Measurements from ENCODE around the gene TTLL3. TPM values are rescaled to one million over a fixed set of nuclear protein-coding genes. Genes with fewer than 3 reads are reported as not detected.

TTLL3 gene
- total and polyA plus RNA-seq, 2 of the 8 experiments (the other 6 are each of a cell fraction or from before 2014, with no cell fraction given) = 5.9 to 8.9 TPM

DNA sequence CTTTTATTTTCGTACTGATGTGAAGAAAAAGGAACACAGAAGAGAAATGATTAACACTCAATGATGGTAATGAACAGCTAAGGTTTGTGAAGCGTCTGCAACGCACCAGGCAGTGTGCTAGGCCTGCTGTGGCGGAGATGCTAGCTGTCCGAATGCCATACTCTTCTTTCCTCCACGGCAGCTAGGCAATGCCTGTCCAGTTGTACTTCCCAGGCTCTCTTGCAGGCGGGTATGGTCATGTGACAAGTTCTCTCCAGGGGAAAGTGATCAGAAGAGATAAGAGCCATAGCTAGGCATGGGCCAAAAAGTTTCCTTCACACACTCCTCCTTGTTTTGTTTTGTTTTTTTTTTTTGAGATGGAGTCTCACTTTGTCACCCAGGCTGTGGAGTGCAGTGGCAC is 24.5 kb upstream of the TTLL3 start:
- Histone ChIP-seq H2BK5ac (ENCODE audit: low read depth, low read length) (no peak overlapping the region), H3K4me3 (ENCODE audit: extremely low read depth in 1 of 4, insufficient read depth in 2 of 4, low read depth in 3 of 4, low read length in 4 of 4) (no peak overlapping the region), H3K27ac (ENCODE audit: low read depth, low read length) (no peak overlapping the region), H2BK120ac (replicated peaks; ENCODE audit: low read depth, low read length) (no peak overlapping the region), H3K9me3 (ENCODE audit: insufficient read depth in 2 of 2, low read depth in 1 of 2, low read length in 1 of 2) (no peaks in the 10 kb centered on the region), H3K18ac (ENCODE audit: extremely low read depth, low read length) (no peak overlapping the region), H3K4ac (replicated peaks; ENCODE audit: insufficient read length, low read depth, low read length) (no peak overlapping the region), H3K4me2 (ENCODE audit: insufficient read depth in 1 of 2, low read depth in 2 of 2, low read length in 2 of 2) (no peak overlapping the region), H4K5ac (ENCODE audit: insufficient read length, low read depth, low read length) (no peak overlapping the region), H4K8ac (ENCODE audit: extremely low read depth, insufficient read depth, low read length) (no peak overlapping the region), H3K56ac (replicated peaks; ENCODE audit: insufficient read length, low read depth, low read length) (no peak overlapping the region), H3K23me2 (ENCODE audit: low read depth, low read length) (no peaks in the 10 kb centered on the region), H2BK12ac (ENCODE audit: low read depth, low read length) (no peak overlapping the region), H2BK20ac (ENCODE audit: low read length) (no peak overlapping the region), H3K9ac (replicated peaks in 1 of 4; ENCODE audit: extremely low read depth in 1 of 4, low read depth in 3 of 4, low read length in 3 of 4) (no peak overlapping the region), H3K4me1 (replicated peaks in 1 of 4; ENCODE audit: control insufficient read depth in 3 of 4, insufficient read depth in 4 of 4, low read length in 3 of 4) (no peaks in the 10 kb centered on the region), H3K79me1 (ENCODE audit: low read depth, low read length) (no peaks in the 10 kb centered on the region), H2AK5ac (ENCODE audit: low read depth, low read length) (no peak overlapping the region), H3K14ac (ENCODE audit: insufficient read length) (no peak overlapping the region), H3K36me3 (ENCODE audit: control insufficient read depth in 2 of 4, insufficient read depth in 4 of 4, low read length in 3 of 4) (peaks cover 6 to 63% (median 35%) of the 10 kb centered on the region in 4 experiments), H2AFZ (ENCODE audit: low read length) (no peak overlapping the region), H3K27me3 (replicated peaks in 1 of 4; ENCODE audit: control insufficient read depth in 3 of 4, extremely low read depth in 1 of 4, insufficient read depth in 3 of 4, low read length in 3 of 4) (no peaks in the 10 kb centered on the region), H3K79me2 (ENCODE audit: control insufficient read depth in 1 of 2, insufficient read depth in 2 of 2, low read length in 2 of 2) (no peaks in the 10 kb centered on the region; a peak in 1 of 4 replicates), H4K91ac (replicated peaks; ENCODE audit: insufficient read length, low read length) (no peak overlapping the region), H2BK15ac (ENCODE audit: low read length) (no peak overlapping the region), H3K23ac (ENCODE audit: insufficient read length) (no peak overlapping the region), H4K20me1 (replicated peaks in 1 of 2; ENCODE audit: control insufficient read depth in 1 of 2, insufficient read depth in 2 of 2, low read length in 2 of 2) (peaks cover 0 to 1% of the 10 kb centered on the region in 2 experiments)
- TF ChIP-seq HDAC6 (IDR thresholded peaks at IDR 0.05; ENCODE audit: low read depth, low read length) = no peak
- FAIRE-seq (no peak), DNase-seq (ENCODE audit: low read depth in 1 of 2, low spot score in 2 of 2) (no peak)
- CTCF ChIA-PET (ENCODE audit: partially characterized antibody) = interaction anchor here (0.8 to 1.8 kb wide), 6 partner anchors 9 to 161 kb away, joined by 3 to 9 read pairs (median 3); no protein-coding TSS in a partner anchor
- POLR2A ChIA-PET (ENCODE audit: partially characterized antibody) = interaction anchor here (0.7 to 2.3 kb wide), 3 partner anchors 9 to 36 kb away, joined by 3 to 10 read pairs (median 3); partner anchors contain the start of gene OGG1
- 94% methylated on average over 7 of the region's 7 CpGs; no CpG with 5 or more reads in 1 of the 2 experiments for WGBS, 2 experiments (ENCODE audit: extremely low coverage in 1 of 2, insufficient coverage in 1 of 2, insufficient read length in 1 of 2, insufficient replicate concordance in 2 of 2, low coverage in 1 of 2, low lambda C conversion rate in 2 of 2, missing lambda C conversion rate in 1 of 2)

All from H1 (cell line).